HG03342 (cell line): ENCODE results near the gene ATG10.
"Not testable (repeated sequence)": the region's sequence is repeated elsewhere in the genome, so short reads cannot be mapped to it uniquely, and the experiment has no call there.

Experiments
- ATAC-seq: cut with Tn5 transposase; IDR thresholded peaks from one replicate; pipeline ENCODE4 v1.9.1; 2021; ENCODE audit warnings: mild to moderate bottlenecking, moderate library complexity; ENCODE audit not compliant: unreplicated experiment

Gene ATG10

DNA sequence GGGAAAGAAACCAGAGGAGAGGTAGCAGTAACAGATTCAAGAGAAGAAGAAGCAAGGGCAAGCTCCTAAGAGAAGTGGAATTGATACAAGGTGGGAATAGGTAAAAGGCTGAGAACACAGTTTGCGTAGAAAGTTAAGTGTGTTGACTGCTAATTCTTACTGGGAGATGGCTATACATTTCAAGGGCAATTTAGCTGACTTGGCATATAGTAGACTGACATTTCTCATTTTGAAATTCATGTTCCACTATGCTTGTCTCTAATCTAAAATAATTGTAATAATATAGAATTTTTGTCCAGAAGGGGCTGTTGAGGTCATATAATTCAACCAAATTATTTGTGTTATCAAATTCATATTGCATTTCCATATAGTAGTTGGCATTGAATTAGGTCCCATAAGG is 144.0 kb downstream of the ATG10 start:
- no peak for ATAC-seq

DNA sequence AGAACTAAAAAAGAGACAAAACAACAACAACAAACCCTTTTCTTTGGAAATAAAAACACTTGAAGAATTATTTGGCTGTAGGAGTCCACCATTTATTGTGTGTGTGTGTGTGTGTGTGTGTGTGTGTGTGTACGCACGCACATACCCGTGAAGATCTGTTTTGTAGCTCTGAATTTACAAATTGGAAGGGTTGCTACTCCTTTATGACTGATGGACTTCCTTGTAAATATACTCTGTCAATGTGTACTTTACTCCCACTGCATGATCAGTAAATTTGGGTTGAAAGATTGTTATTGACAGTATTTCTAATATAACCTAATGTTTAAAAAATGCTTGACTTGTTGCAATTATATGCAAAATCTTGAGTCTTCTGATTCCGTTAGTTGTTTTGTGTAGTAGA is 148.1 kb downstream of the ATG10 start:
- ATAC-seq: no peak

DNA sequence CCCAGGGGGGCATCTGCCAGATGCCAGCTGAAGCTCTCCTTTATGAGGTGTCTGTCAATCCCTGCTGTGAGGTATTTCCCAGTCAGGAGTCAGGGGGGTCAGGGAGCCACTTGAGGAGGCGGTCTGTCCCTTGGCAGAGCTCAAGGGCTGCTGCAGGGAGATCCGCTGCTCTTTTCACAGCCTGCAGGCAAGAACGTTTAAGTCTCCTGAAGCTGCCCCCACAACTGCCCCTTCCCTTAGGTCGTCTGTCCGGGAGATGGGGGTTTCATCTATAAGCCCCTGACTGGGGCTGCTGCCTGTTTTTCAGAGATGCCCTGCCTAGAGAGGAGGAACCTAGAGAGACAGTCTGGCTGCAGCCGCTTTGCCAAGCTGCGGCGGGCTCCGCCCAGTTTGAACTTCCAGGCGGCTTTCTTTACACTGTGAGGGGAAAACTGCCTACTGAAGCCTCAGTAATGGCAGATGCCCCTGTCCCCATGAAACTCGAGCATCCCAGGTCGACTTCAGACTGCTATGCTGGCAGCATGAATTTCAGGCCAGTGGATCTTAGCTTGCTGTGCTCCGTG is 158.0 kb downstream of the ATG10 start:
- ATAC-seq: no peak

DNA sequence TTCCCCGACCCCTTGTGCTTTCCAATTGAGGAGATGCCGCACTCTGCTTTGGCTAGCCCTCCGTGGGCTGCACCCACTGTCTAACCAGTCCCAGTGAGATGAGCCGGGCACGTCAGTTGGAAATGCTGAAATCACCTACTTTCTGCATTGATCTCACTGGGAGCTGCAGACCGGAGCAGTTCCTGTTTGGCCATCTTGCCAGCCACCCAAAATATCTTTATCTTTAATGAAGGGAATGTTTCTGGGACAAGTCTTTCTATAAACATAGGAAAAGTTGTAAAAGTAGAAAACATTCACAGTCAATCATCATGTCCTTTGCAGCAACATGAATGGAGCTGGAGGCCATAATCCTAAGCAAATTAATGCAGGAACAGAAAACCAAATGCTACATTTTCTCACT is 158.8 kb downstream of the ATG10 start:
- ATAC-seq: no peak

DNA sequence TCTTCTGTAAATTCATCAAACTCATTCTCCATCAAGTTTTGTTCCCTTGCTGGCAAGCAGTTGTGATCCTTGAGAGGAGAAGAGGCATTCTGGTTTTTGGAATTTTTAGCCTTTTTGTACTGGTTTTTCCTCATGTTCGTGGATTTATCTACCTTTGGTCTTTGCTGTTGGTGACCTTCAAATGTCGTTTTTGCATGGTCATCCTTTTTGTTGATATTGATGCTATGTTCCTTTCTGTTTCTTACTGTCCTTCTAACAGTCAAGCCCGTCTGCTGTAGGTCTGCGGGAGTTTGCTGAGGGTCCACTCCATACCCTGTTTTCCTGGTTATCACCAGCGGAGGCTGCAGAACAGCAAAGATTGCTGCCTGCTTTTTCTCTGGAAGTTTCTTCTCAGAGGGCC is 165.4 kb downstream of the ATG10 start:
- no peak for ATAC-seq

DNA sequence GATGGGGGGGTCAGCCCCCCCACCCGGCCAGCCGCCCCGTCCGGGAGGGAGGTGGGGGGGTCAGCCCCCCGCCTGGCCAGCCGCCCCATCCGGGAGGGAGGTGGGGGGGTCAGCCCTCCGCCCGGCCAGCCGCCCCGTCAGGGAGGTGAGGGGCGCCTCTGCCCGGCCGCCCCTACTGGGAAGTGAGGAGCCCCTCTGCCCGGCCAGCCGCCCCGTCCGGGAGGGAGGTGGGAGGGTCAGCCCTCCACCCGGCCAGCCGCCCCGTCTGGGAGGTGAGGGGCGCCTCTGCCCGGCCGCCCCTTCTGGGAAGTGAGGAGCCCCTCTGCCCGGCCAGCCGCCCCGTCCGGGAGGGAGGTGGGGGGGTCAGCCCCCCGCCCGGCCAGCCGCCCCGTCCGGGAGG is 168.0 kb downstream of the ATG10 start:
- ATAC-seq: not testable (repeated sequence)

DNA sequence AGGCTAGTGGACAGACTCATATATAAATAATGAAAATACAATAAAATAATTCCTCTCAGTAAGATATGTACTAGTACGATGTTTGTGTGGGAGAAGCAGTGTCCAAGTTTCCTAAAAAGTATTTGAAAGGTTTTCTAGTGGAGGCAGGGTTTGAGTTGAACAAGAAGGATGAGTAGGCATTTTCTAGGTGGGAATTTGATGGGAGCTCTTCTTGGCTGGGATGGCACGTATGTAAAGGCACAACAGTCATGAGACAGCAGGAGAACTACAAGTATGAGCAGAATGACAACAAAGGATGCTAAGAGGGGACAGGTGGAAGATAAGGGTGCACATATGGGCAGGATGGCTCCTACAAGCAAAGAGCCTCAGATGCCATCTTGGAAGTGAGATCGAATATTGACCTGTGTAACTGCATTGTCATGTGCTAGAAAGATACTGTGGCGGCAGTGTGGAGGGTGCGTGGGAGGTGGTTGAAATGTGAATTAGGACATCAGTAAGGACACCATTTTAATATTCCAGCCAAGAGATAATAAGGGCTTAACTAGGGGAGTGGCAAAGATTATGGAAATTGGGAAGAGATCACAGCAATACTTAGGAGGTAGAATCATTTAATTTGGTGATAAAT is 170.5 kb downstream of the ATG10 start:
- ATAC-seq: no peak

DNA sequence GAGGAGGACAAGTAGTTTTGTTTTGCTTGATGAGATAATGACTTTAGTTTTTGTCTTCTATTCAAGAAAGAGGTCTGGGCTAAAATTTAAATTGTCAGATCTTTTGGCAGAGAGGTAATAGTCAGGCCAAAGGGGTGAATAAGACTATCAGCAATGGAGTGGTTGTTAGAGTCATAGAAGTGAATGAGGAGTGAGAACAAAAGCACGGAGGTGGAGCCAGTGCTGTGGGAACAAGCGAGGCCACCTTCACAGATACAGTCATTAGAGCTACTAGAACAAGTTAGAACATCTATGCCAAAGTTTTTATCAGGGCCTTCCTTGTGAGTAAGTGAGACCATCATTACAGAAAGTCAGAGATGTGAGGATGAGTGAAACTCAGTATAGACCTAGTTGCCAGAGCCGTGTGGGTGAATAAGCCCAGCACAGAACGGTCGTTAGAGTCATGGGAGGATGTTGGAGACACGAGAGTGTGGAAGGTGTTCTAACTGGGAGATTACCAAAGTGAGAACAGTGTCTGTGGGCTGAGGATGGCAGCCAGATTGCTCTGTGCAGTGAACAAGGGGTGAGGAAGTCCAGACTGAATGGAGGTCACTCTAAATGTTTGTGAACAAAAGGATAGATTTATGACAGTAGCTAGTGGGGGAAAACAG is 171.2 kb downstream of the ATG10 start:
- no peak for ATAC-seq

DNA sequence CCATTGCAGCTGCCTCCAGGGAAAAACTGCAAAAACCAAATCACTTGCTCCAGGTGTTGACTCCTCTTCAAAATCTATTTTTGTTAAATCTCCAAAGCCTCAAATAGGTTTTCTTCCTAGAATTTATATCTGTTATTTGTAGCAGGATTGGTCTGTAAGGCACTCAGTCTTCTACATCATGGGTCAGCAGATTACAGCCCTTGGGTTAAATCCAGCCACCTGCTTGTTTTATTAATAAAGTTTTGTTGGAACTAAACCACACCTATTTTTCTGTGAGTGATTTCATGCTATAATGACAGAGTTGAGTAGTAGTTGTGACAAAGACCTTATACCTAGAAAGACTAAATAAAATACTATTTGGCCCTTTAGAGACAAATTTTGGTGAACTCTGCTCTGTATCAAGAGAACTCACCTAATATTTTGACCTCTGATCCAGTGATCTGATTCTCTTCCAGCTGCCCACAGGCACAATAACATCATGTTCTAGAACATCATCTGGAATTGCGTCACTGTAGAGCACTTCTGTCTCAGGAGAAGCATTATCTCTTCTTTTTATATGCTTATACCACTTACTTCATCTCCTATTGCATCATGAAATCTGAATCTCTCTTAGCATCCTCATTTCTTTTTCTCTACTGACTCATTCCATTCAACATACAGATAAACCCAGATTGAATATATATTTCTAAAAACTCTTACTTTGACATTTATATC is 176.2 kb downstream of the ATG10 start:
- ATAC-seq: no peak

DNA sequence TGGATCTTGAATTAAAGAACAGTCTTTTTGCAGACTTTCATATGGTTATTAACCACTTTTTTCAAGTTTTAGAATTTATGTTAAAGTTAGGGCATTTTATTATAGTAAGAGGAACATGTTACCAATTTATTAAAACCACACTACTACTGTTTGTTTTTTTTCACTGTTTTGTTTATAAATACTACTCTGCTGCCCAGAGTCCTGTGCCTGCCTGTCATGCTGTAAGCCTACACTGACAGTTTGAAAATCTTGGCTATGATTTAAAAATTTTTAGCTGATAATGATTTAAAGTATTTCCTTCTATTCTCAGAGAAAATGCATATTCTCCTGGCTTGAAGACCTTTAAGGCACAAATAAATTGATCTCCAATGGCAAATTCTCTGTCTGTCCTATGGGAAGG is 177.6 kb downstream of the ATG10 start:
- ATAC-seq: no peak

DNA sequence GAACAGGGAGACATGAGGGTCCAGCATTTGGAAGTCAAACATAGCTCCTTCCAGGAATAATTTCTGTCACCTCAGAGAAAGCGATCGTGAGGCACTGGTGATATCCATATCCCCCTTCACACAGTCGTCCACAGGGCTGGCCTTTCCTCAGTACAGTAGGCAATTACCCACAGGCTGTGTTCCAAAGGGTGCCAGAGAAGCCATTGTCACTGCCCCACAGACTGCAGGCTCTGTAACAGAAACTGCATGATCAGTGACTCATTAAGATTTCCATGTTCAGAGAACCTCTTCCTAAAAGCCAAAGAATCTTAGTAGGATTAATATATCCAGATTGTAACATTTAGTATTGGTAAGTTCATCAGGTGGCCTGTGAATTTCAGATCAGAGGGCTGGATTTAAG is 178.7 kb downstream of the ATG10 start:
- ATAC-seq: no peak

DNA sequence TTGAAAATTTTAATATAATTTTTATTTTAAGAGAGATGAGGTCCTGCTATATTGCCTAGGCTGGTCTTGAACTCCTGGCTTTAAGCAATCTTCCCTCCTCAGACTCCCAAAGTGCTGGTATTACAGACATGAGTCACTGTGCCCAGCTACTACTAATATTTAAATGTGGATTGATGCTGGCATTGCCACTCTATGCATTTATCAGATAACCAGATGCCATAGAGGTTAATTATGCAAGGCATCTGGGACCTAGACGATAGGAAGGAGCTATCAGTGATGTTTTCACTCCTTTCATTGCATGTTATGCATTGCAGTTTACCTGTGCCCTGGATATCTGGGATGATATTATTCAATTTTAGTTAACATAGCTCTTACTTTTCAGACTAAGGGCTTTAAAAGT is 179.4 kb downstream of the ATG10 start:
- no peak for ATAC-seq

DNA sequence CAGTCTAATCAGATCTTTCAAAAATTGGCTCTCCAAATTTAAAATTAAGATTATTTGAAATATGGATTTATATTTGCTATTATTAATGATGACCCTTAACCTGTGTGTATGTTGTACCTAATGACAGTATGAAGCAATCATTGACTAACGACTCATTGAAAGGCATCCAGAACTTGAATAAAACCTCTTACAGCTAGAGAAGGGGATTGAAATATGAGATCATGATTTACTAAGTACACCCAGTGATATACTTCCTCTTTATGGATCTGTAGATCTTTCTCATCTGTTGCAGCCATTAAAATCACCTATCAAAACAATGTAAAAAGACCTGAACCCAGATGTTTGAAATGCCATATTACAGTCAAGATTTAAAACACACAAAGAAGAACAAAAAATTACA is 179.8 kb downstream of the ATG10 start:
- ATAC-seq: no peak

DNA sequence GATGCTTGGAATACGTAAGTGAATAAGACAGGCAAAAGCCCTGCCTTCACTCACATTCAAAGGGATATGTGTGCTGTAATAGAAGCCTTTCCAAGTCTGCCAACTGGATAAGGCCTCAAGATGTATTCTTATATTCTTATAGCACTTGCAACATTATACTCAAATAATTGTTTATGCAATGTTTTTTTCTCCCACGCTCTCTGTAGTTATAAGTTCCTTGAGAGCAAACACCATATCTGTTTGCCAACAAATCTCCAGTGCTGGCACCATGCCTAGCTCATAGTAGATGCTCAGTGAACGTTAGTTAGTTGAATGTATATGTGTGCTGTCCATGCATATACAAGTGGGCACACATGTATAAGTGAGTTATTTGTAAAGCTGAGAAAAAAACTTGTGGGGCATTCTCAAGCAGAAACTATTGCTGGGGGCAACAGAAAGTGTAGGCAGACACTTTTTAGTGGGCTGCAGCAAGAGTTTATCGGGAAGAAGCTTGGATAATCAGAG is 181.2 kb downstream of the ATG10 start:
- no peak for ATAC-seq

DNA sequence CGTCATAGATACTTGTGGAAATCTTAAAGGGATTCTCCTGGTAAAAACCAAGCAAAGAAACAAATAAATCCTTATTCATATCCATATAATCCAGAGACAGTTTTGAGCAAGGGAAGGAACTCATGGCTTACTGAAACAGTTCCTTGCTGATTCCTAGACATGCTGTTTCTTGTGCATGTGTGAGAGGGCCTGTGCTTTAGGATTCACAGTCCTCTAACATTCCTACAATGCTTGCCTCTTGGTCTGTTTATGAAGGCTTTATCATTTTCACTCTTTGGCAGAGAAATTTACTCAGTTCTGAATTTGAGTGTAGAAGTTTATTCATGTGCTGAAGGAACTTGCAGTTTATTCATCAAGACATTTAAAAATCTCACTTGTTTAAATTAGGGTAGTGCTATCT is 183.0 kb downstream of the ATG10 start:
- ATAC-seq: no peak

DNA sequence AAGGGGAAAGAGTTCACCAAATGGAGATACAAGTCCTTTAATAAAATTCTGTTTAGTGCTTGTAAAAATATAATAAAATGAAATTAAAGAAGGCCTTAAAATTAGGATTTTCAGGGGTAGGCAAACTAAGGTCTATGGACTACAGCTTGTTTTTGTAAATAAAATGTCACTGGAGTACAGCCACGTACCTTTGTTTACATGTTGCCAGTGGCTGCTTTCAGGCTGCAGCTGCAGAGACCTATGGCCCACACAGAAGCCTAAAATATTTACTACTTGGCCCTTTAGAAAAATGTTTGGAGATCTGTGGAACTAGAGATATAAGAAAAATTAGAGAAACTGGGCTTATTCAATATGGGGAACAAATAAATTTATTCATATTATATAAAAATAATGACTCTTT is 183.5 kb downstream of the ATG10 start:
- ATAC-seq: no peak

DNA sequence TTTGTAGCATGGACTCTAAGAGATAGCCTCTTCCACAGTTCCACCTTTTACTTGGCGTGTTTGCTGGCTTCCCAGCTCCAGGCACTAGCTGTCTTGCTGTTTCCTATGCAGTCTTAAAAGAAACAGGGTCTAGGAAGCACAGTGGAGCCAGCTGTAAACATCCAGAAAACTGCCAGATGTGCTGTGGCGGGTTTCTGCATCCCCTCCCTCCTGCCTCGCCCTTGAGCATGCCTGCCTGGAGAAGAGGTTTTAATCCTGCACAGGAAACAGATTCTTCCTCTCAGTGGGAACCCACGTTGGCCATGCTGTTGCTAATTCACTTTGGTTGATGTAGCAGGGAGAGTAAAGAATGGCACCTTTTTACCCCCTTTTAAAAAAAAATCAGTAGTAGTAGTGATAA is 185.1 kb downstream of the ATG10 start:
- ATAC-seq: no peak

DNA sequence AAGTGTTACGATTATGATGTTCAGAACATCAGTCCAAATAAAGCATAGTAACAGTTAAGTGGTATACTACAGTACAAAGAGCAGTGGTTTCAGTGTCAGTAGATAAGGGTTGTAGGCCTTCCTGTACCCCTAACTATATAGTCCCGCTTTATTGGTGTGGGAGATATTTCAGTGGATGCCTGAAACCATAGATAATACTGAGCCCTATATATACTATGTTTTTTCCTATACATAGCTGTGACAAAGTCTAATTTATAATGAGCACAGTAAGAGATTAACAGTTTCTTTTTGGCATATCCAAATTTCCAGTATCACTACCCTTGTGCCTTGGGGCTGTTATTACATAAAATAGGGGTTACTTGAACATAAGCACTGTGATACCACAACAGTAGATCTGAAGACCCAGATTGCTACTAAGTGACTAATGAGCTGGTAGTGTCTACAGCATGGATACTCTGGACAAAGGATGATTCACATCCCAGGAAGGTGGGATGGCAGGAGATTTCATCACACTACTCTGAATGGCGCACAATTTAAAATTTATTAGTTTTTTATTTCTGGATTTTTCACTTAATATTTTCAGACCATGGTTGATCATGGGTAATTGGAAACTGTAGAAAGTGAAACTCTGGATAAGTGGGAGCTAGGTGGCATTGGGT is 187.1 kb downstream of the ATG10 start:
- ATAC-seq: no peak

DNA sequence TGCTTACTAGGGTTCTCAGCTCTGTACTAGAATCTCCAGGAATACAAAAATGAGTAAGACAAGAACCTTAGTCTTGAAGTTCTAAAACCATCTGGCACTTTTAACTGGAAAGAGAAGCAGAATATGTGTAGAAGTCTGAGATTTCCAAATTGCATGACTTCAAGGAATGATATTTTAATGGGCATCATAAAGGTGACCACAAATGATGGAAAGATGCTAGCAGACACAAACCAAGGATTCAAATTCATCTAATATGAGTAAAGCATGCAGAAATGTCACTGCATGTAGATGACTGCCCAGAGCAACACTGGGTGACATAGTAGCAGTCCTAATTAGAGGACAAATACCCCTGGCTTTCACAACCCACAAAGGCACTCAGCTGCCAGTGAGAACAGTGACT is 189.1 kb downstream of the ATG10 start:
- ATAC-seq: no peak

DNA sequence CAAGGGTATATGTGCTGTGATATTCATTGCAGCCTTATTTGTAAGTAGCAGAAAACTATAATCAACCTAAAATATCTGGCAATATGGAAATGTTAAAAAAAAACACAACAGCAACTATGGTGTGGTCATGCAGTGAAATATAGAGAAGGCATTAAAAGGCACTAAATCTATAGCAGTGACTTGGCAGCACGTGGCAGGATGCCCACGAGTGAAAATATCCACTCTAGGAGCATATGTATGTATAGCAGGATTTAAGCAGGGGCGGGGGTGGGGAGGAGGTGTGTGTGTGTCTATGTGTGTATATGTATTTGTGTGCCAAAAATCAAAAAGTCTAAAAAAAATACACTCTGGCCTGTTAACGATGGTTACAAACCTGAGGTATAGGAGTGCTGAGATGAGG is 190.8 kb downstream of the ATG10 start:
- ATAC-seq: no peak

DNA sequence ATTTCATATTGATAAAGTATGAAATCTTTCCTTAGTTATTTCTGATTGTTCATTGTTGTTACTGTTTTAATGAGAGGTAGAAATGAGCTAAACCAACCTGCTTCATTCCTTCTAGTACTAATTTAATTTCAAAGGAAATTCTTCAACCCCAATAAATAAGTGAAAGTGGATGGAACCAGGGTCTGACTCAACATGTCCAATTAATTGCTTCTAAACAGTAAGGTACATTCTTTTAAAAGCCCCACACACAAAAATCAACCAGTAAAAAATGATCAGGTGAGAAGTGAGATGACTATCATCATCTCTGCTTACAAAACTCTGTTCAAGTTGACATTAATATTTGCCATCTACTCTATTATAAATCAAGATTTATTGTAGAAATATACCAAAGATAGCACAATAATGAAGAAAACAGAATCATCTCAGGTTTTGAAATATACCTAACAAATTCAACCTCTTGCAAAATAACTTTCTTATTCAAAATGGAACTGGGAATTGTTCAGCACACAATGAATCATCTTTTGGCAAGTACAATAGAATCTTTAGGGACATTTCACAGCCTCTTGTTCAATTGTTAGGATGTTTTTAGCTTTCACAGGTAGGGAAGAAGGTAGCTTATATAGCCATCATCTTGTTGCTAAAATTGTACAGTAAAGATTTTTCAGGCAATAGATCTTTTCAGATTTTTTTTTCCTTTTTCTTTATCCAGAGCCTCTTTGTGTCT is 191.8 kb downstream of the ATG10 start:
- no peak for ATAC-seq
